Tibial nerve (tissue), 4 donors: ENCODE results near the gene LCE3A. TPM values are rescaled to one million over a fixed set of nuclear protein-coding genes. Genes with fewer than 3 reads are reported as not detected.
"Not testable (repeated sequence)": the region's sequence is repeated elsewhere in the genome, so short reads cannot be mapped to it uniquely, and the experiment has no call there.

Source experiments
- DNase-seq, 2 donors: peaks; one replicate each; pipeline ENCODE4 v3.0.0-alpha.2; 2019; ENCODE audit warnings: low spot score in 2 of 2
- H3K27ac ChIP-seq, 4 donors: fragments of 200-600 bp; sonication (generic) in 3 of 4; one replicate each; pipeline ENCODE4 v1.5.1; 2017 to 2019; ENCODE audit warnings: mild to moderate bottlenecking in 1 of 4
- H3K27me3 ChIP-seq, 2 donors: fragments of 200-600 bp; sonication (generic) in 1 of 2; one replicate each; pipeline versions ENCODE4 v1.5.1 to v1.6.0; 2017 to 2019
- H3K36me3 ChIP-seq, 3 donors: fragments of 200-600 bp; sonication (generic); one replicate each; pipeline ENCODE4 v1.5.1; 2018 to 2019
- H3K4me1 ChIP-seq, 4 donors: fragments of 200-600 bp; sonication (generic) in 3 of 4; one replicate each; pipeline ENCODE4 v1.5.1; 2017 to 2019
- H3K4me3 ChIP-seq, 4 donors: fragments of 200-600 bp; sonication (generic) in 3 of 4; one replicate each; pipeline ENCODE4 v1.5.1; 2017 to 2019; ENCODE audit warnings: mild to moderate bottlenecking in 1 of 4, moderate library complexity in 1 of 4
- H3K9me3 ChIP-seq, 4 donors: fragments of 200-600 bp; sonication (generic) in 3 of 4; one replicate each; pipeline ENCODE4 v1.5.1; 2017 to 2019
- CTCF ChIP-seq, 5 experiments: fragments of 200-600 bp in 3 of 5; fragments of 450-650 bp in 2 of 5; sonication (generic) in 3 of 5; IDR thresholded peaks; one replicate each; pipeline ENCODE4 v1.5.1; 2016 to 2019; ENCODE audit warnings: antibody characterized with exemption in 5 of 5, mild to moderate bottlenecking in 3 of 5, moderate library complexity in 2 of 5
- EP300 ChIP-seq, 2 donors: sonication (generic); formaldehyde crosslinking; IDR thresholded peaks; one replicate each; pipeline ENCODE4 v1.6.1; 2017; ENCODE audit warnings: antibody characterized with exemption in 2 of 2, mild to moderate bottlenecking in 1 of 2
- POLR2A ChIP-seq, 2 donors: fragments of 450-650 bp; IDR thresholded peaks; one replicate each; pipeline ENCODE4 v1.6.1; 2017; ENCODE audit warnings: antibody characterized with exemption in 2 of 2, mild to moderate bottlenecking in 2 of 2, moderate library complexity in 2 of 2
- WGBS, 2 donors: methylation state at CpG; one replicate each; pipeline ENCODE4 v1.1.5; 2018; 5-methylcytosine and 5-hydroxymethylcytosine counted together
- small RNA-seq: library from RNA; depleted of rRNA; stranded (forward); fragments of <200 nt; gene quantifications from one replicate; pipeline ENCODE3, GENCODE V24; 2016
- total RNA-seq, 4 donors: library from RNA; depleted of rRNA; stranded (reverse); fragments of >200 nt; gene quantifications; one replicate each; pipeline ENCODE4 v1.1.0, GENCODE V29; 2016

The LCE3A gene
- total RNA-seq, 4 donors from 2014 or later, result not detected

DNA sequence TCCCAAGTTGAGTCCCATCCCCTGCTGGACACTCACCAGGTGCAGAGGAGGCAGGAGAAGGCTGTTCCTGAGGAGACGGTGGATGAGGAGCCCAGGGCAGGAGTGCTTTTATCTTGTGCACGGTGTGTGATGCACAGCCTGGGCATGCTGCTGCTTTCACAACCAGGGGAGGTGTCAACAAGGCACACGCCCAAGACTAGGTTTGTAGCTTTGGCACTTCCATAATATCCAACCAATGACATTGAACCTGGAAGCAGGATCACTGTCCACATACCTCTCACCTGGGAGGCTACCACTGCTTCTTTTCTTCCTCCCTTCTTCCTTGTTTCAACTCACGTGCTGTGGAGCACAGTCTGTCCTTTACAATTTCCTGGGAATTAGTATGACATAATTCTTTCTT is 42.5 kb downstream of the LCE3A start, which contains the start of gene LCE3D:
TSS of gene LCE3D (minus strand) at position 84 of the 400 bp plus-strand sequence. CDS start 580 bp downstream, outside the sequence.
- no peak within 1 kb of the TSS for H3K27ac ChIP-seq
- no peak for DNase-seq
- H3K36me3 ChIP-seq, result no peaks in the 10 kb centered on the region
- no peaks in the 10 kb centered on the region for H3K27me3 ChIP-seq
- 73 to 77% methylated on average over 4 of the region's 4 CpGs for WGBS, 2 donors
- no peaks in the 10 kb centered on the region for H3K4me1 ChIP-seq
- H3K4me3 ChIP-seq, result no peak within 1 kb of the TSS
- no peak for TF ChIP-seq POLR2A (IDR thresholded peaks at IDR 0.05)
- TF ChIP-seq EP300 (IDR thresholded peaks at IDR 0.05), result no peak
- no peak for TF ChIP-seq CTCF (IDR thresholded peaks at IDR 0.05)
- H3K9me3 ChIP-seq, result peaks cover 0 to 14% (median 0%) of the 10 kb centered on the region in 4 donors

DNA sequence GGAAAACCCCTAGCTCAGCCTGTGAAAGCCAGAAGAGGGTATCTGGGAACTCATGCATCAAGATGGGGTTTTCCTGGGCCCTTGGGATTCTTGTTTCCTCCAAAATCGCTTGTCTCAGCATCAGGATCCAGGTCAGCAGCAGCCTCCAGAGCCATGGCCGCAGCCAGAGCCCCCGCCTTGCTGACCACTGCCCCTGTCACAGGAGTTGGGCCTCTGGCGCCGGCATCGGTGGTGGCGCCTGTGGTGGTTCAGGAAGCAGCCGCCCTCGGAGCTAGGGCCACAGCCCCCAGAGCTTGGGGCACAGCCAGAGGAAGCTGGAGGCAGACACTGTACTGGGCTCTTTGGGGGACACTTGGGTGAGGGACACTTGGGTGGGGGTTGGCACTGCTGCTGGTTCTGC is 43.4 kb downstream of the LCE3A start:
- WGBS, 2 donors, result 82 to 83% methylated on average over 5 to 7 of the region's 9 CpGs
- H3K4me1 ChIP-seq, H3K4me3 ChIP-seq, H3K27ac ChIP-seq, H3K27me3 ChIP-seq, H3K9me3 ChIP-seq, H3K36me3 ChIP-seq, DNase-seq: not testable (repeated sequence)

DNA sequence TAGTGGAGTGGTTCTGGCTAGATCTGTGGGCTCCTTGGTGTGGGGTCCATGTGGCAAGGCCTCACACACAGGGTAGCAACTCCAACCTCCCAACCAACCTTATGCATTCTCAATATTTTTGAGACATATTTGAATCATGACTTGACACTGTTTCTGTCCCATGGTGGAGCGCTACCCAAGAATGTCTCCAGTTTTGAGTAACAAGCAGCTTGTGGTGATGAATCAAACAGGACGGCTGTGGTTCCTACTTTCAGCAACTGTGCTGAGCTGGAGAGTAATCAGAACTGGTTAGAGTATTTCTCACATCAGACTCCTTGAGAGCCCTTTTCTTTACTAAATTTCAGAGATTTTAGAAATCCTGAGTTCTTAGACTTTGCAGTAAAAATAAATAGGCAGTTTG is 45.7 kb downstream of the LCE3A start:
- 88 to 91% methylated on average over 2 of the region's 2 CpGs for WGBS, 2 donors
- no peak overlapping the region for H3K4me3 ChIP-seq
- TF ChIP-seq CTCF (IDR thresholded peaks at IDR 0.05) (no peak), EP300 (IDR thresholded peaks at IDR 0.05) (no peak), POLR2A (IDR thresholded peaks at IDR 0.05) (no peak)
- peaks cover 0 to 4% (median 0%) of the 10 kb centered on the region in 4 donors for H3K9me3 ChIP-seq
- DNase-seq, result no peak
- H3K36me3 ChIP-seq, result no peaks in the 10 kb centered on the region
- no peaks in the 10 kb centered on the region for H3K4me1 ChIP-seq
- no peak overlapping the region for H3K27ac ChIP-seq
- H3K27me3 ChIP-seq, result no peaks in the 10 kb centered on the region

Small RNA genes within 50 kb of the gene (small RNA-seq; reads per million reads assigned to genes)
- gene LCE3A (not detected), gene LCE3B (not detected)

Other genes starting within 250 kb of the LCE3A start
- gene CRNN, start 208.8 kb downstream of the LCE3A start, total RNA-seq, result not detected
- not detected for gene LCE5A, start 112.3 kb downstream of the LCE3A start, total RNA-seq
- not detected for gene CRCT1, start 108.6 kb downstream of the LCE3A start, total RNA-seq
- gene LCE3E, start 56.3 kb downstream of the LCE3A start, total RNA-seq, result not detected
- gene LCE3D, start 42.6 kb downstream of the LCE3A start, total RNA-seq, result not detected
- gene LCE3C, start 22.9 kb downstream of the LCE3A start, total RNA-seq, result not detected
- not detected for gene LCE3B, start 9.3 kb downstream of the LCE3A start, total RNA-seq
- gene LCE2D, start 40.3 kb upstream of the LCE3A start, total RNA-seq, result not detected
- not detected for gene LCE2C, start 52.2 kb upstream of the LCE3A start, total RNA-seq
- gene LCE2B, start 63.0 kb upstream of the LCE3A start, total RNA-seq, result not detected
- gene LCE2A, start 75.2 kb upstream of the LCE3A start, total RNA-seq, result not detected
- not detected for gene LCE4A, start 85.1 kb upstream of the LCE3A start, total RNA-seq
- gene KPRP, start 134.9 kb upstream of the LCE3A start, total RNA-seq, result not detected
- not detected for gene LCE1F, start 152.0 kb upstream of the LCE3A start, total RNA-seq
- not detected for gene LCE1E, start 163.2 kb upstream of the LCE3A start, total RNA-seq
- not detected for gene LCE1D, start 173.6 kb upstream of the LCE3A start, total RNA-seq
- gene LCE1C, start 183.5 kb upstream of the LCE3A start, total RNA-seq, result not detected
- not detected for gene LCE1B, start 188.9 kb upstream of the LCE3A start, total RNA-seq
- gene LCE1A, start 204.4 kb upstream of the LCE3A start, total RNA-seq, result not detected
- not detected for gene LCE6A, start 219.8 kb upstream of the LCE3A start, total RNA-seq
- not detected for gene LCE7A, start 236.9 kb upstream of the LCE3A start, total RNA-seq